Esophagus (tissue), 2 donors: ENCODE data around the gene IL2RA. TPM values are rescaled to one million over a fixed set of nuclear protein-coding genes. Genes with fewer than 3 reads are reported as not detected.
"Not testable (repeated sequence)": the region's sequence is repeated elsewhere in the genome, so short reads cannot be mapped to it uniquely, and the experiment has no call there.

Experiments
- H3K27ac ChIP-seq, 2 donors: one replicate each; pipeline ENCODE4 v1.5.1; 2013; ENCODE audit warnings: low read depth in 2 of 2, mild to moderate bottlenecking in 2 of 2, inconsistent platforms in 1 of 2, low read length in 1 of 2, moderate library complexity in 1 of 2
- H3K27me3 ChIP-seq, 2 donors: one replicate each; pipeline ENCODE4 v1.6.1; 2013; ENCODE audit warnings: low read length in 2 of 2, control low read depth in 1 of 2, mild to moderate bottlenecking in 1 of 2; ENCODE audit not compliant: insufficient read depth in 2 of 2, control insufficient read depth in 1 of 2
- H3K36me3 ChIP-seq, 2 donors: one replicate each; pipeline ENCODE4 v1.6.1; 2013; ENCODE audit warnings: low read length in 1 of 2; ENCODE audit not compliant: control insufficient read depth in 2 of 2, insufficient read depth in 2 of 2
- H3K4me1 ChIP-seq, 2 donors: one replicate each; pipeline ENCODE4 v1.6.1; 2013; ENCODE audit warnings: low read length in 1 of 2; ENCODE audit not compliant: control insufficient read depth in 2 of 2, insufficient read depth in 2 of 2
- H3K4me3 ChIP-seq, 2 donors: one replicate each; pipeline ENCODE4 v1.5.1; 2013; ENCODE audit warnings: low read length in 2 of 2, mild to moderate bottlenecking in 2 of 2, low read depth in 1 of 2, moderate library complexity in 1 of 2
- H3K9me3 ChIP-seq, 2 donors: one replicate each; pipeline ENCODE4 v1.6.1; 2013; ENCODE audit warnings: mild to moderate bottlenecking in 2 of 2, low read depth in 1 of 2, low read length in 1 of 2, moderate library complexity in 1 of 2; ENCODE audit not compliant: control insufficient read depth in 2 of 2, insufficient read depth in 1 of 2
- WGBS, 2 donors: extraction: QIAGEN DNeasy Blood & Tissue Kit; methylation state at CpG; one replicate each; pipeline ENCODE4 v1.1.7; 2013; 5-methylcytosine and 5-hydroxymethylcytosine counted together
- polyA plus RNA-seq, 2 donors: library from polyadenylated mRNA; stranded (reverse); fragments of 200-250 nt; gene quantifications; one replicate each; pipeline ENCODE4 v1.2.3, GENCODE V29; 2013
- donor health status: healthy with polysubstance abuse.
- donor health status: Bipolar disorder and iron deficiency.

Gene IL2RA
- polyA plus RNA-seq, 2 donors: 0.16 to 0.18 TPM

- H3K4me1 ChIP-seq: no peaks in the 10 kb centered on the region
Measured at GRCh38 chr10:5968681-5969453, 93.3 kb downstream of the IL2RA start.

GRCh38 chr10:5968037-5968680 lies 94.0 kb downstream of the IL2RA start:
- Histone ChIP-seq H3K36me3 (peaks cover under 1 to 5% of the 10 kb centered on the region in 2 donors), H3K9me3 (no peaks in the 10 kb centered on the region), H3K27ac (no peak overlapping the region), H3K27me3 (no peaks in the 10 kb centered on the region), H3K4me3 (no peak overlapping the region), H3K4me1 (no peaks in the 10 kb centered on the region)
- 94 to 96% methylated on average over 5 of the region's 5 CpGs for WGBS, 2 donors

More at GRCh38 chr10:5968681-5969453, 93.3 kb downstream of the IL2RA start:
- H3K27me3 ChIP-seq: no peaks in the 10 kb centered on the region
- H3K4me3 ChIP-seq: no peak overlapping the region
- H3K9me3 ChIP-seq: no peaks in the 10 kb centered on the region
- WGBS, 2 donors: 90 to 92% methylated on average over 9 of the region's 9 CpGs
- peaks cover 0 to 2% of the 10 kb centered on the region in 2 donors for H3K36me3 ChIP-seq
- H3K27ac ChIP-seq: no peak overlapping the region

GRCh38 chr10:5965266-5965665 lies 96.9 kb downstream of the IL2RA start:
- H3K36me3 ChIP-seq: peaks cover 5 to 22% of the 10 kb centered on the region in 2 donors
- no peaks in the 10 kb centered on the region for H3K4me1 ChIP-seq
- no peak overlapping the region for H3K4me3 ChIP-seq
- H3K27me3 ChIP-seq: no peaks in the 10 kb centered on the region
- 77 to 91% methylated on average over 8 of the region's 8 CpGs for WGBS, 2 donors
- H3K9me3 ChIP-seq: no peaks in the 10 kb centered on the region
- H3K27ac ChIP-seq: no peak overlapping the region

GRCh38 chr10:5964736-5965135 lies 97.4 kb downstream of the IL2RA start:
- Histone ChIP-seq H3K4me3 (no peak overlapping the region), H3K36me3 (peaks cover 5 to 28% of the 10 kb centered on the region in 2 donors), H3K4me1 (no peaks in the 10 kb centered on the region), H3K27me3 (no peaks in the 10 kb centered on the region), H3K9me3 (no peaks in the 10 kb centered on the region), H3K27ac (no peak overlapping the region)
- 92 to 94% methylated on average over 13 of the region's 13 CpGs for WGBS, 2 donors

- H3K27ac ChIP-seq: no peak overlapping the region
- H3K27me3 ChIP-seq: no peaks in the 10 kb centered on the region
- H3K4me1 ChIP-seq: no peaks in the 10 kb centered on the region
- no peak overlapping the region for H3K4me3 ChIP-seq
- H3K36me3 ChIP-seq: peaks cover 5 to 31% of the 10 kb centered on the region in 2 donors
- WGBS, 2 donors: 91 to 92% methylated on average over 10 of the region's 10 CpGs
- no peaks in the 10 kb centered on the region for H3K9me3 ChIP-seq
Measured at GRCh38 chr10:5963591-5963990, 98.6 kb downstream of the IL2RA start.

GRCh38 chr10:5963071-5963470 lies 99.1 kb downstream of the IL2RA start:
- Histone ChIP-seq H3K4me3 (no peak overlapping the region), H3K9me3 (no peaks in the 10 kb centered on the region), H3K36me3 (peaks cover 5 to 31% of the 10 kb centered on the region in 2 donors), H3K27me3 (no peaks in the 10 kb centered on the region), H3K4me1 (no peaks in the 10 kb centered on the region), H3K27ac (no peak overlapping the region)
- 91 to 92% methylated on average over 7 of the region's 7 CpGs for WGBS, 2 donors

GRCh38 chr10:5962358-5962940 lies 99.7 kb downstream of the IL2RA start:
- H3K36me3 ChIP-seq: peaks cover 5 to 31% of the 10 kb centered on the region in 2 donors
- not testable (repeated sequence) for H3K4me3 ChIP-seq, H3K4me1 ChIP-seq, H3K27me3 ChIP-seq, H3K27ac ChIP-seq, H3K9me3 ChIP-seq
- WGBS, 2 donors: 95 to 97% methylated on average over 10 of the region's 10 CpGs

- no peaks in the 10 kb centered on the region for H3K9me3 ChIP-seq
- H3K36me3 ChIP-seq: peaks cover 5 to 31% of the 10 kb centered on the region in 2 donors
- no peaks in the 10 kb centered on the region for H3K4me1 ChIP-seq
- no peak overlapping the region for H3K27ac ChIP-seq
- no peaks in the 10 kb centered on the region for H3K27me3 ChIP-seq
- H3K4me3 ChIP-seq: no peak overlapping the region
- WGBS, 2 donors: 92 to 93% methylated on average over 29 of the region's 29 CpGs
Measured at GRCh38 chr10:5961405-5962100, 100.6 kb downstream of the IL2RA start.

GRCh38 chr10:5960973-5961275 lies 101.2 kb downstream of the IL2RA start:
- WGBS, 2 donors: 95 to 98% methylated on average over 10 of the region's 10 CpGs
- not testable (repeated sequence) for H3K4me1 ChIP-seq, H3K4me3 ChIP-seq, H3K9me3 ChIP-seq, H3K27me3 ChIP-seq, H3K27ac ChIP-seq
- peaks cover 5 to 31% of the 10 kb centered on the region in 2 donors for H3K36me3 ChIP-seq
